ENCODE measurements around the gene ARHGAP45. TPM values are rescaled to one million over a fixed set of nuclear protein-coding genes. Genes with fewer than 3 reads are reported as not detected.
A peak's percentile ranks its signal among the peaks of the same experiment; 100 is the strongest.

The ARHGAP45 gene
- total RNA-seq, 3 donors from 2014 or later, result 33.9 to 64.3 (median 58.8) TPM

- intact Hi-C loops (cut with DNase I, micrococcal nuclease), result loop anchor here in 1 of 2 donors (10.0 kb wide), 1 partner anchor 53 kb away; the partner anchor contains the start of gene SBNO2
- Histone ChIP-seq H3K9me3 (no peaks in the 10 kb centered on the region), H3K36me3 (ENCODE audit: low read depth) (peaks cover 15% of the 10 kb centered on the region), H3K4me1 (ENCODE audit: low read depth) (peaks cover 2% of the 10 kb centered on the region), H3K4me3 (no peak overlapping the region)
- DNase-seq (no peak), ATAC-seq (no peak)
- no peak for TF ChIP-seq CTCF (IDR thresholded peaks at IDR 0.05)
Observed at GRCh38 chr19:1121395-1121794, 54.4 kb downstream of the ARHGAP45 start.

GRCh38 chr19:1122021-1122971 is 55.3 kb downstream of the ARHGAP45 start:
- Histone ChIP-seq H3K36me3 (ENCODE audit: low read depth) (peaks cover 19% of the 10 kb centered on the region), H3K9me3 (no peaks in the 10 kb centered on the region), H3K4me3 (no peak overlapping the region), H3K4me1 (ENCODE audit: low read depth) (peaks cover 2% of the 10 kb centered on the region)
- intact Hi-C loops (cut with DNase I, micrococcal nuclease), result loop anchor here in 1 of 2 donors (10.0 kb wide), 1 partner anchor 53 kb away; the partner anchor contains the start of gene SBNO2
- ATAC-seq (no peak), DNase-seq (no peak)
- TF ChIP-seq CTCF (IDR thresholded peaks at IDR 0.05), result no peak

- ATAC-seq (peak; percentile 96), DNase-seq (peak; percentile 78 to 92 (median 88))
- no peak for TF ChIP-seq CTCF (IDR thresholded peaks at IDR 0.05)
- intact Hi-C loops (cut with DNase I, micrococcal nuclease), result loop anchor here in 1 of 2 donors (10.0 kb wide), 1 partner anchor 52 kb away; the partner anchor contains the start of gene SBNO2
- Histone ChIP-seq H3K4me3 (no peak overlapping the region), H3K9me3 (no peaks in the 10 kb centered on the region), H3K36me3 (ENCODE audit: low read depth) (peaks cover 19% of the 10 kb centered on the region), H3K4me1 (ENCODE audit: low read depth) (peaks cover 2% of the 10 kb centered on the region)
Observed at GRCh38 chr19:1122972-1123363, 56.0 kb downstream of the ARHGAP45 start.

- Histone ChIP-seq H3K36me3 (ENCODE audit: low read depth) (peaks cover 19% of the 10 kb centered on the region), H3K9me3 (no peaks in the 10 kb centered on the region), H3K4me3 (no peak overlapping the region), H3K4me1 (ENCODE audit: low read depth) (peaks cover 6% of the 10 kb centered on the region)
- peak in 1 of 3 donors; percentile 57 for DNase-seq
- no peak for TF ChIP-seq CTCF (IDR thresholded peaks at IDR 0.05)
- ATAC-seq, result peak; percentile 2
- intact Hi-C loops (cut with DNase I, micrococcal nuclease), result loop anchor here in 1 of 2 donors (10.0 kb wide), 1 partner anchor 51 kb away; the partner anchor contains the start of gene SBNO2
Observed at GRCh38 chr19:1123381-1123780, 56.4 kb downstream of the ARHGAP45 start.

GRCh38 chr19:1123885-1124677 is 57.1 kb downstream of the ARHGAP45 start:
- no peak for DNase-seq
- H3K4me3 ChIP-seq, result no peak overlapping the region
- H3K36me3 ChIP-seq (ENCODE audit: low read depth), result peaks cover 19% of the 10 kb centered on the region
- peaks cover 6% of the 10 kb centered on the region for H3K4me1 ChIP-seq (ENCODE audit: low read depth)
- no peak for ATAC-seq
- H3K9me3 ChIP-seq, result no peaks in the 10 kb centered on the region
- TF ChIP-seq CTCF (IDR thresholded peaks at IDR 0.05), result no peak
- intact Hi-C loops (cut with DNase I, micrococcal nuclease), result loop anchor here in 1 of 2 donors (10.0 kb wide), 1 partner anchor 51 kb away; the partner anchor contains the start of gene SBNO2
